ENCODE data around the gene HSPA14. TPM values are rescaled to one million over a fixed set of nuclear protein-coding genes. Genes with fewer than 3 reads are reported as not detected.
A peak's percentile ranks its signal among the peaks of the same experiment; 100 is the strongest.

HSPA14 gene
- total and polyA plus RNA-seq, 2 of the 8 experiments (the other 6 are each of a cell fraction or from before 2014, with no cell fraction given), result 20.5 to 36.4 TPM

GRCh38 chr10:14810969-14811953 lies 26.8 kb upstream of the HSPA14 start:
- Histone ChIP-seq H2AFZ (ENCODE audit: low read length) (0 out of 2 replicates have a peak overlapping the region, but pooled peaks have one; percentile 5), H3K79me1 (ENCODE audit: low read depth, low read length) (no peaks in the 10 kb centered on the region), H2AK5ac (ENCODE audit: low read depth, low read length) (no peak overlapping the region), H2BK120ac (replicated peaks; ENCODE audit: low read depth, low read length) (no peak overlapping the region), H3K14ac (ENCODE audit: insufficient read length) (no peak overlapping the region), H3K23me2 (ENCODE audit: low read depth, low read length) (no peaks in the 10 kb centered on the region), H4K20me1 (replicated peaks in 1 of 2; ENCODE audit: control insufficient read depth in 1 of 2, insufficient read depth in 2 of 2, low read length in 2 of 2) (no peaks in the 10 kb centered on the region), H4K5ac (ENCODE audit: insufficient read length, low read depth, low read length) (no peak overlapping the region), H3K27ac (ENCODE audit: low read depth, low read length) (no peak overlapping the region), H3K9ac (replicated peaks in 1 of 4; ENCODE audit: extremely low read depth in 1 of 4, low read depth in 3 of 4, low read length in 3 of 4) (no peak overlapping the region), H2BK20ac (ENCODE audit: low read length) (no peak overlapping the region), H3K36me3 (ENCODE audit: control insufficient read depth in 2 of 4, insufficient read depth in 4 of 4, low read length in 3 of 4) (no peaks in the 10 kb centered on the region), H2BK5ac (ENCODE audit: low read depth, low read length) (no peak overlapping the region), H4K8ac (ENCODE audit: extremely low read depth, insufficient read depth, low read length) (no peak overlapping the region), H3K4ac (replicated peaks; ENCODE audit: insufficient read length, low read depth, low read length) (peak overlapping the region; percentile 38), H3K79me2 (ENCODE audit: control insufficient read depth in 1 of 2, insufficient read depth in 2 of 2, low read length in 2 of 2) (no peaks in the 10 kb centered on the region), H3K4me1 (replicated peaks in 1 of 4; ENCODE audit: control insufficient read depth in 3 of 4, insufficient read depth in 4 of 4, low read length in 3 of 4) (0 out of 7 replicates have a peak, but pooled peaks cover 0 to 2% (median 0%) of the 10 kb centered on the region in 4 experiments), H3K23ac (ENCODE audit: insufficient read length) (no peak overlapping the region), H2BK15ac (ENCODE audit: low read length) (no peak overlapping the region), H3K27me3 (replicated peaks in 1 of 4; ENCODE audit: control insufficient read depth in 3 of 4, extremely low read depth in 1 of 4, insufficient read depth in 3 of 4, low read length in 3 of 4) (no peaks in the 10 kb centered on the region; a peak in 1 of 7 replicates), H3K9me3 (ENCODE audit: insufficient read depth in 2 of 2, low read depth in 1 of 2, low read length in 1 of 2) (no peaks in the 10 kb centered on the region), H3K4me2 (ENCODE audit: insufficient read depth in 1 of 2, low read depth in 2 of 2, low read length in 2 of 2) (no peak overlapping the region; a peak in 1 of 4 replicates), H4K91ac (replicated peaks; ENCODE audit: insufficient read length, low read length) (no peak overlapping the region), H3K18ac (ENCODE audit: extremely low read depth, low read length) (no peak overlapping the region), H3K4me3 (ENCODE audit: extremely low read depth in 1 of 4, insufficient read depth in 2 of 4, low read depth in 3 of 4, low read length in 4 of 4) (no peak overlapping the region), H2BK12ac (ENCODE audit: low read depth, low read length) (no peak overlapping the region), H3K56ac (replicated peaks; ENCODE audit: insufficient read length, low read depth, low read length) (no peak overlapping the region)
- DNase-seq (ENCODE audit: low read depth in 1 of 2, low spot score in 2 of 2) (no peak), FAIRE-seq (no peak)
- POLR2A ChIA-PET (ENCODE audit: partially characterized antibody), result interaction anchor here (0.6 to 1.0 kb wide), 3 partner anchors 29 to 160 kb away, joined by 3 to 5 read pairs (median 3); no protein-coding TSS in a partner anchor
- 74% methylated on average over 9 of the region's 9 CpGs; no CpG with 5 or more reads in 1 of the 2 experiments for WGBS, 2 experiments (ENCODE audit: extremely low coverage in 1 of 2, insufficient coverage in 1 of 2, insufficient read length in 1 of 2, insufficient replicate concordance in 2 of 2, low coverage in 1 of 2, low lambda C conversion rate in 2 of 2, missing lambda C conversion rate in 1 of 2)
- CTCF ChIA-PET (ENCODE audit: partially characterized antibody), result interaction anchor here (0.7 to 2.4 kb wide), 2 partner anchors 12 to 274 kb away, joined by 3 to 6 read pairs; no protein-coding TSS in a partner anchor
- TF ChIP-seq RNF2 (IDR thresholded peaks at IDR 0.05; ENCODE audit: borderline replicate concordance, low read depth, low read length, missing control alignments, poor library complexity, severe bottlenecking), result no peak
- TF ChIP-seq KDM4A (IDR thresholded peaks at IDR 0.05; ENCODE audit: low read depth, low read length, severe bottlenecking), result no peak
- no peak for TF ChIP-seq PHF8 (conservative IDR thresholded peaks at IDR 0.05; ENCODE audit: low read depth, low read length)
- no peak for TF ChIP-seq CTBP2 (IDR thresholded peaks at IDR 0.05; ENCODE audit: borderline replicate concordance, insufficient read depth, insufficient read length, low read length)
- TF ChIP-seq TAF7 (optimal IDR thresholded peaks at IDR 0.05; ENCODE audit: borderline replicate concordance, low read depth, low read length), result no peak
- TF ChIP-seq JUN (IDR thresholded peaks at IDR 0.05; ENCODE audit: low read depth, low read length), result no peak
- no peak for TF ChIP-seq CBX8 (IDR thresholded peaks at IDR 0.05; ENCODE audit: borderline replicate concordance, low read depth, low read length)
- no peak for TF ChIP-seq CHD1 (IDR thresholded peaks at IDR 0.05; ENCODE audit: low read depth, low read length)
- TF ChIP-seq JUND (IDR thresholded peaks at IDR 0.05; ENCODE audit: low read length), result no peak
- no peak for TF ChIP-seq SIRT6 (IDR thresholded peaks at IDR 0.05; ENCODE audit: low read length)
- no peak for TF ChIP-seq YY1 (IDR thresholded peaks at IDR 0.05; ENCODE audit: low read depth, low read length)

Measured in H1 (cell line).